ENCODE results near the gene MED15.
"Not testable (repeated sequence)": the region's sequence is repeated elsewhere in the genome, so short reads cannot be mapped to it uniquely, and the experiment has no call there.

MED15 gene

GRCh38 chr22:20542736-20543135, 35.3 kb downstream of the MED15 start:
- no peak for DNase-seq (ENCODE audit: low read depth)
- no peak overlapping the region for H3K4me3 ChIP-seq (replicated peaks; ENCODE audit: low read depth, low read length)
- no peak for TF ChIP-seq CTCF (IDR thresholded peaks at IDR 0.05; ENCODE audit: low read length, missing control alignments)

- not testable (repeated sequence) for DNase-seq (ENCODE audit: low read depth)
Measured at GRCh38 chr22:20545318-20545634, 37.9 kb downstream of the MED15 start.

DNA sequence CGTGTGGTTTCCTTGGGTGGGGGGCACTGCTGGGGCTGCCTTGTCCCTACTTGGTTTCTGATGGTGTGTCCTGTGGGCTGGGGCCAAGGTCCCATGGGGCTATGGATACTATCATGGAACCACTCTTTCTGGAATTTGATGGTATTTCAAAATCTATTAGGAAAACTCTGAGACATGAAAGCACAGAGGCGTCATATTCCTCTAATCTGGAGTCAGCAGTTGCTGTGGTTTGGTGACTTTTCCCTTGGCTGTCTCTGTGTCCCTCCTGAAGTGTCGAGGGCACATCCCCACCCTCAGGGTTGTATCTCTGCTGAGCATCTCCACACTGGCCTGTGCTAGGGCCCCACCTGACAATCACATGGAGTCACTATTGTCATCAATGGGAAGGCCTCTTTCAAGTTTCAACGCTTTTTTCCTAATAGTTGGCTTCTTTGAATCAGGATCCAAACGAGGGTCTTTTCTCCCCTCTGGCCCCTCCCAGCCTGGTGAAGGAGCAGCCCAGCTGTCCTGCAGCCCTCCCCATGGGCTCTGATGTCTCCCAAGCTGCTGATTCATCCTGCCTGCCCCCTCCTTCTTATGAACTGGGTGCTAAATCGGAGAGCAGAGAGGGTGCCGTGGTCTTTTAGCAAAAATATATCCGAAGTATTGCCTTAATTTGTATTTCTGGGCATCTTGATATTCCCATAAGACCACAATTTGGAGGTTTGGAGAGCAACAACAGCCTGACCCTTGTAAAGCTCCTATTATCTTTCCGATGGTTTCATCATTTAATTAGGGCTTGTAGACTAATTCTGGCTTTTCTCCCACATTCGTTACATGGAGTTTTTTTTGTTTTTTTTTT, 38.5 kb downstream of the MED15 start:
- H3K4me3 ChIP-seq (replicated peaks; ENCODE audit: low read depth, low read length) = no peak overlapping the region
- DNase-seq (ENCODE audit: low read depth) = no peak
- no peak for TF ChIP-seq CTCF (IDR thresholded peaks at IDR 0.05; ENCODE audit: low read length, missing control alignments)

More at GRCh38 chr22:20545318-20545634, 37.9 kb downstream of the MED15 start:
- H3K4me3 ChIP-seq (replicated peaks; ENCODE audit: low read depth, low read length) = not testable (repeated sequence)

DNA sequence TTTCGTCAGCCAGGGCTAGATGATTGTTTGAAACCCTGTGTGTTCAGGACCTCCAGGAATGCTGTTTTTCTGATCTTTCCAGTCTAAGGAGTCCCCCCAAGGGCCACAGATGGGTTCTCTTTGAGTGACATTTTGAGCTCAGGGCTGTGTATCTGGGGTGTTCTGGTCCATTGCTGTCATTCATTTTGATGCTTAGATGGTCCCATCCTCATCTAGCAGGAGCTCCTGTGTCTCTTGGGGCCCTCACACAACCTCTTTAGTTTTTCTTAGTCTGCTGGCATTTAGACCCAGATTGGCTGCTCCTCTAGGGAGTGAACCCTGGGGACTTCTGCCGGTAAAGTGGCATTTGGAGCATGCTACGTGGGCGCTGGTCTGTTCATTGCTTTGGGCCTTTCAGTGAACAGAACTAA, 39.1 kb downstream of the MED15 start:
- no peak for DNase-seq (ENCODE audit: low read depth)
- H3K4me3 ChIP-seq (replicated peaks; ENCODE audit: low read depth, low read length) = no peak overlapping the region
- TF ChIP-seq CTCF (IDR thresholded peaks at IDR 0.05; ENCODE audit: low read length, missing control alignments) = no peak

- no peak for DNase-seq (ENCODE audit: low read depth)
- TF ChIP-seq CTCF (IDR thresholded peaks at IDR 0.05; ENCODE audit: low read length, missing control alignments) = no peak
- no peak overlapping the region for H3K4me3 ChIP-seq (replicated peaks; ENCODE audit: low read depth, low read length)
Measured at GRCh38 chr22:20547029-20547428, 39.6 kb downstream of the MED15 start.

GRCh38 chr22:20548806-20549205, 41.4 kb downstream of the MED15 start:
- TF ChIP-seq CTCF (IDR thresholded peaks at IDR 0.05; ENCODE audit: low read length, missing control alignments) = no peak
- H3K4me3 ChIP-seq (replicated peaks; ENCODE audit: low read depth, low read length) = no peak overlapping the region
- DNase-seq (ENCODE audit: low read depth) = no peak

- TF ChIP-seq CTCF (IDR thresholded peaks at IDR 0.05; ENCODE audit: low read length, missing control alignments) = no peak
- no peak overlapping the region for H3K4me3 ChIP-seq (replicated peaks; ENCODE audit: low read depth, low read length)
- DNase-seq (ENCODE audit: low read depth) = peak; percentile 41
Measured at GRCh38 chr22:20549232-20549841, 41.9 kb downstream of the MED15 start.
